ENCODE measurements around the gene TMEM238. TPM values are rescaled to one million over a fixed set of nuclear protein-coding genes. Genes with fewer than 3 reads are reported as not detected.
A peak's percentile ranks its signal among the peaks of the same experiment; 100 is the strongest.

Gene TMEM238
- total and polyA plus RNA-seq, 9 of the 15 experiments (the other 6 are each of a cell fraction or from before 2014, with no cell fraction given) = 0.18 to 5.1 (median 1.3) TPM; not detected in 4

DNA sequence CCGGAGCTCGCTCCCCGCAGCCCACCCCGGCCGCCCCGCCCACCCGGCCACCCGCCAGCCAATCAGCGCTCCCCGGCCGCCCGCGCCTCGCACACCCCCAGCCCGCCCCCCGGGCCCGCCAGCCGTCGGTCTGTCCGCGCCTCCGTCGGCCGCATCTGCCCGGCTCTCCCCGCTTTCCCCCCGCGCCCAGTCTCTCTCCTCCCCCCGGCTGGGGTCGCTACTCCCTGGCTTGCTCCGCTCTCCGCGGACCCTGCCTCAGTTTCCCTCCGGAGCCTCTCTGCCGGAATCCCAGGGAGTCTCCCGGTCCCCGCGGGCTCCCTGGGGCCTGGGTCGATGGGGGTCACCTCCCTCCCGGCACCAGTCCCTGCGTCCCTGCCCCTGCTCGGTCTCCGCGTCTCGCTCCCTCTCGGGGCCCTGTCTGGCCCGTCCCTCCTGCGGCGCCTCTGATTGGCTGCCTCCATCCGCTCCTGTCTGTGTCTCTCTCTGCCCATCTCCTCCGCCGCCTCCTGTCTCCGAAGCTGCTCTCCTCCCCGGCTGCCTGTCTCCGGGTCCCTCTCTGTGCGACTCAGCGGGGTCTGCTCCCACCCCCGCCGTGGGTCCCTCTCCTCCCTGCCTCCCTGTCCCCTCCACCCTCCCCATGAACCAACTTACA lies 14.3 kb downstream of the TMEM238 start:
- in situ Hi-C loops (cut with MboI) = no loop called here
- WGBS (ENCODE audit: insufficient coverage, low coverage, missing lambda C conversion rate) = 2% methylated on average over 28 of the region's 59 CpGs
- CTCF ChIA-PET (ENCODE audit: low intra/inter-chr PET ratio) = no interaction called here
- TF ChIP-seq, protein P1, sequence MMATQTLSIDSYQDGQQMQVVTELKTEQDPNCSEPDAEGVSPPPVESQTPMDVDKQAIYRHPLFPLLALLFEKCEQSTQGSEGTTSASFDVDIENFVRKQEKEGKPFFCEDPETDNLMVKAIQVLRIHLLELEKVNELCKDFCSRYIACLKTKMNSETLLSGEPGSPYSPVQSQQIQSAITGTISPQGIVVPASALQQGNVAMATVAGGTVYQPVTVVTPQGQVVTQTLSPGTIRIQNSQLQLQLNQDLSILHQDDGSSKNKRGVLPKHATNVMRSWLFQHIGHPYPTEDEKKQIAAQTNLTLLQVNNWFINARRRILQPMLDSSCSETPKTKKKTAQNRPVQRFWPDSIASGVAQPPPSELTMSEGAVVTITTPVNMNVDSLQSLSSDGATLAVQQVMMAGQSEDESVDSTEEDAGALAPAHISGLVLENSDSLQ (IDR thresholded peaks at IDR 0.05) = peak; percentile 32; the same call in 1 of the 2 replicates
- TF ChIP-seq ZNF146 (CRISPR knock-in tag; IDR thresholded peaks at IDR 0.05; ENCODE audit: unreplicated experiment) (no peak), ZBTB7A (IDR thresholded peaks at IDR 0.05; ENCODE audit: borderline replicate concordance, control insufficient read depth, low read depth, low read length) (peak; percentile 44; the same call in 1 of the 2 replicates), SNIP1 (IDR thresholded peaks at IDR 0.05; ENCODE audit: low read depth) (no peak), EGR1 (conservative IDR thresholded peaks at IDR 0.05) (0 out of 2 replicates have a peak, but pooled peaks have one; percentile 14), EZH2 (IDR thresholded peaks at IDR 0.05; ENCODE audit: borderline replicate concordance, low read depth, low read length) (0 out of 2 replicates have a peak, but pooled peaks have one; percentile 81), RB1 (IDR thresholded peaks at IDR 0.05; ENCODE audit: low read depth) (no peak), KAT7 (CRISPR knock-in tag; IDR thresholded peaks at IDR 0.05; ENCODE audit: borderline replicate concordance) (no peak), THRAP3 (IDR thresholded peaks at IDR 0.05; ENCODE audit: borderline replicate concordance) (no peak), ZNF696 (CRISPR knock-in tag; conservative IDR thresholded peaks at IDR 0.05) (no peak), CC2D1A (IDR thresholded peaks at IDR 0.05) (no peak), ZNF436 (CRISPR knock-in tag; IDR thresholded peaks at IDR 0.05) (no peak), POLR2G (IDR thresholded peaks at IDR 0.05; ENCODE audit: low read depth, low read length) (no peak), E2F3 (CRISPR knock-in tag; IDR thresholded peaks at IDR 0.05) (no peak)
- TF ChIP-seq, protein P2, sequence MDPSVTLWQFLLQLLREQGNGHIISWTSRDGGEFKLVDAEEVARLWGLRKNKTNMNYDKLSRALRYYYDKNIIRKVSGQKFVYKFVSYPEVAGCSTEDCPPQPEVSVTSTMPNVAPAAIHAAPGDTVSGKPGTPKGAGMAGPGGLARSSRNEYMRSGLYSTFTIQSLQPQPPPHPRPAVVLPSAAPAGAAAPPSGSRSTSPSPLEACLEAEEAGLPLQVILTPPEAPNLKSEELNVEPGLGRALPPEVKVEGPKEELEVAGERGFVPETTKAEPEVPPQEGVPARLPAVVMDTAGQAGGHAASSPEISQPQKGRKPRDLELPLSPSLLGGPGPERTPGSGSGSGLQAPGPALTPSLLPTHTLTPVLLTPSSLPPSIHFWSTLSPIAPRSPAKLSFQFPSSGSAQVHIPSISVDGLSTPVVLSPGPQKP (CRISPR knock-in tag; IDR thresholded peaks at IDR 0.05) = no peak
- TF ChIP-seq, protein P3, sequence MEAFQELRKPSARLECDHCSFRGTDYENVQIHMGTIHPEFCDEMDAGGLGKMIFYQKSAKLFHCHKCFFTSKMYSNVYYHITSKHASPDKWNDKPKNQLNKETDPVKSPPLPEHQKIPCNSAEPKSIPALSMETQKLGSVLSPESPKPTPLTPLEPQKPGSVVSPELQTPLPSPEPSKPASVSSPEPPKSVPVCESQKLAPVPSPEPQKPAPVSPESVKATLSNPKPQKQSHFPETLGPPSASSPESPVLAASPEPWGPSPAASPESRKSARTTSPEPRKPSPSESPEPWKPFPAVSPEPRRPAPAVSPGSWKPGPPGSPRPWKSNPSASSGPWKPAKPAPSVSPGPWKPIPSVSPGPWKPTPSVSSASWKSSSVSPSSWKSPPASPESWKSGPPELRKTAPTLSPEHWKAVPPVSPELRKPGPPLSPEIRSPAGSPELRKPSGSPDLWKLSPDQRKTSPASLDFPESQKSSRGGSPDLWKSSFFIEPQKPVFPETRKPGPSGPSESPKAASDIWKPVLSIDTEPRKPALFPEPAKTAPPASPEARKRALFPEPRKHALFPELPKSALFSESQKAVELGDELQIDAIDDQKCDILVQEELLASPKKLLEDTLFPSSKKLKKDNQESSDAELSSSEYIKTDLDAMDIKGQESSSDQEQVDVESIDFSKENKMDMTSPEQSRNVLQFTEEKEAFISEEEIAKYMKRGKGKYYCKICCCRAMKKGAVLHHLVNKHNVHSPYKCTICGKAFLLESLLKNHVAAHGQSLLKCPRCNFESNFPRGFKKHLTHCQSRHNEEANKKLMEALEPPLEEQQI (IDR thresholded peaks at IDR 0.05) = no peak

More for the DNA sequence above, 14.3 kb downstream of the TMEM238 start:
- Histone ChIP-seq H3K9ac (ENCODE audit: insufficient read depth in 1 of 2, low read depth in 2 of 2, low read length in 2 of 2) (peak overlapping the region in 1 of 2 experiments; percentile 81; a peak in 2 of 4 replicates), H3K79me2 (ENCODE audit: control insufficient read depth, insufficient read depth, low read length) (no peaks in the 10 kb centered on the region), H3K4me1 (replicated peaks in 1 of 2; ENCODE audit: control insufficient read depth in 2 of 2, insufficient read depth in 2 of 2, low read length in 2 of 2) (peaks cover 2 to 56% of the 10 kb centered on the region in 2 experiments; a peak in 3 of 5 replicates), H3K4me3 (no peak overlapping the region; the same call in 1 of the 2 replicates), H3K36me3 (ENCODE audit: control insufficient read depth, insufficient read depth, low read length) (no peaks in the 10 kb centered on the region), H3K9me1 (ENCODE audit: control insufficient read depth, insufficient read depth, low read length) (no peaks in the 10 kb centered on the region), H2AFZ (ENCODE audit: low read depth, low read length) (peak overlapping the region; percentile 58; the same call in 1 of the 2 replicates), H3K27ac (ENCODE audit: extremely low read depth, low read depth, low read length) (no peak overlapping the region), H3K9me3 (replicated peaks; ENCODE audit: control insufficient read depth, insufficient read depth, low read depth, low read length) (no peaks in the 10 kb centered on the region), H3K4me2 (ENCODE audit: insufficient read depth, low read length) (peak overlapping the region; percentile 39; the same call in 1 of the 2 replicates), H4K20me1 (replicated peaks; ENCODE audit: control insufficient read depth, insufficient read depth, low read length) (0 out of 2 replicates have a peak, but pooled peaks cover 3% of the 10 kb centered on the region), H3K27me3 (ENCODE audit: control insufficient read depth in 2 of 2, insufficient read depth in 2 of 2, low read length in 2 of 2) (peaks cover 11% of the 10 kb centered on the region in 2 experiments; a peak in 4 of 5 replicates)
- peak; percentile 52 to 93 (median 86) for DNase-seq (ENCODE audit: extremely low read depth in 1 of 4, low spot score in 3 of 4)
- POLR2A ChIA-PET = interaction anchor here (1.2 kb wide), 1 partner anchor 9 kb away, joined by 3 read pairs; no protein-coding TSS in a partner anchor
- peak; percentile 64 for ATAC-seq
- BruUV-seq (replicated peaks) = no TSS peak
- intact Hi-C loops (cut with micrococcal nuclease) = no loop called here
- FAIRE-seq = no peak

Data from K562 (cell line).